ENCODE measurements around the gene CALR. TPM values are rescaled to one million over a fixed set of nuclear protein-coding genes. Genes with fewer than 3 reads are reported as not detected.

The CALR gene
- 1,588 and 2,549 TPM in 2 replicates for total RNA-seq

GRCh38 chr19:12937927-12938778 is at the start of gene CALR:
CALR (plus strand) TSS chr19:12938609; CDS start chr19:12938680, 71 bp downstream.

GRCh38 chr19:12890787-12891552 is 47.4 kb upstream of the CALR start, which contains the start of gene GCDH:
GCDH (plus strand) TSS chr19:12891160; CDS start chr19:12891305, 145 bp downstream.

GRCh38 chr19:12933287-12934072 is 4.9 kb upstream of the CALR start, which contains the start of gene FARSA:
FARSA (minus strand) TSS chr19:12933711; CDS start chr19:12933696, 15 bp downstream.

GRCh38 chr19:12945479-12946091 is 7.2 kb downstream of the CALR start, which contains the start of gene RAD23A:
RAD23A (plus strand) TSS chr19:12945862; CDS start chr19:12945949, 87 bp downstream.

GRCh38 chr19:12956446-12957388 is 18.3 kb downstream of the CALR start, which contains the start of gene GADD45GIP1:
GADD45GIP1 (minus strand) TSS chr19:12957223; CDS start chr19:12957212, 11 bp downstream.

GRCh38 chr19:12969292-12969988 is 31.0 kb downstream of the CALR start, which contains the start of gene DAND5:
DAND5 (plus strand) TSS chr19:12969576; CDS start chr19:12969661, 85 bp downstream.

Other genes starting within 250 kb of the CALR start
- gene FBXW9, start 242.0 kb upstream of the CALR start, total RNA-seq = 7.2 and 7.6 TPM in 2 replicates
- 42.2 and 47.4 TPM in 2 replicates for gene TNPO2, start 214.7 kb upstream of the CALR start, total RNA-seq
- 93.1 and 115 TPM in 2 replicates for gene TRIR, start 203.9 kb upstream of the CALR start, total RNA-seq
- gene GET3, start 201.1 kb upstream of the CALR start, total RNA-seq = 116 and 130 TPM in 2 replicates
- gene BEST2, start 186.8 kb upstream of the CALR start, total RNA-seq = 0.25 TPM in 1 of 2 replicates, not detected in the other
- 12.8 and 24.1 TPM in 2 replicates for gene HOOK2, start 163.1 kb upstream of the CALR start, total RNA-seq
- gene JUNB, start 147.1 kb upstream of the CALR start, total RNA-seq = 41.7 and 53.9 TPM in 2 replicates
- gene PRDX2, start 136.8 kb upstream of the CALR start, total RNA-seq = 190 and 232 TPM in 2 replicates
- gene THSD8, start 136.5 kb upstream of the CALR start, total RNA-seq = 0.22 TPM in 1 of 2 replicates, not detected in the other
- gene RNASEH2A, start 132.0 kb upstream of the CALR start, total RNA-seq = 32.0 and 79.4 TPM in 2 replicates
- not detected in 2 replicates for gene RTBDN, start 104.0 kb upstream of the CALR start, total RNA-seq
- 0.87 TPM in 1 of 2 replicates, not detected in the other for gene MAST1, start 100.1 kb upstream of the CALR start, total RNA-seq
- gene DNASE2, start 57.2 kb upstream of the CALR start, total RNA-seq = 13.5 and 35.4 TPM in 2 replicates
- gene KLF1, start 51.4 kb upstream of the CALR start, total RNA-seq = not detected in 2 replicates
- 25.2 and 35.5 TPM in 2 replicates for gene GCDH, start 47.4 kb upstream of the CALR start, total RNA-seq
- 0.11 and 0.12 TPM in 2 replicates for gene SYCE2, start 19.3 kb upstream of the CALR start, total RNA-seq
- 54.1 and 58.9 TPM in 2 replicates for gene FARSA, start 4.9 kb upstream of the CALR start, total RNA-seq
- gene RAD23A, start 7.3 kb downstream of the CALR start, total RNA-seq = 68.9 and 87.4 TPM in 2 replicates
- gene GADD45GIP1, start 18.6 kb downstream of the CALR start, total RNA-seq = 26.6 and 36.4 TPM in 2 replicates
- 0.12 TPM in 1 of 2 replicates, not detected in the other for gene DAND5, start 31.0 kb downstream of the CALR start, total RNA-seq
- gene NFIX, start 56.9 kb downstream of the CALR start, total RNA-seq = 59.8 and 71.9 TPM in 2 replicates
- 0.77 and 1.1 TPM in 2 replicates for gene LYL1, start 164.2 kb downstream of the CALR start, total RNA-seq
- gene TRMT1, start 178.1 kb downstream of the CALR start, total RNA-seq = 32.5 and 36.4 TPM in 2 replicates
- 32.4 and 48.4 TPM in 2 replicates for gene NACC1, start 179.7 kb downstream of the CALR start, total RNA-seq
- gene STX10, start 211.8 kb downstream of the CALR start, total RNA-seq = 72.9 and 81.1 TPM in 2 replicates
- gene IER2, start 211.8 kb downstream of the CALR start, total RNA-seq = 23.2 and 31.9 TPM in 2 replicates

All from uterine smooth muscle cell (primary cell).